Liver (tissue), 9 donors: ENCODE measurements around the gene CDKN1A. TPM values are rescaled to one million over a fixed set of nuclear protein-coding genes. Genes with fewer than 3 reads are reported as not detected.

Experiments
- DNase-seq: peaks from one replicate; pipeline ENCODE4 v3.0.0-alpha.2; 2017; ENCODE audit warnings: low spot score
- H3K27ac ChIP-seq, 2 donors: one replicate each; pipeline ENCODE4 v1.7.0; 2013; ENCODE audit warnings: inconsistent platforms in 2 of 2, low read length in 2 of 2, control low read depth in 1 of 2, low read depth in 1 of 2, mild to moderate bottlenecking in 1 of 2
- H3K27me3 ChIP-seq, 4 donors: one replicate each; pipeline versions ENCODE4 v1.6.1 to v1.7.0; 2013; ENCODE audit warnings: low read length in 3 of 4, inconsistent platforms in 1 of 4, mild to moderate bottlenecking in 1 of 4, moderate library complexity in 1 of 4; ENCODE audit not compliant: control insufficient read depth in 4 of 4, insufficient read depth in 4 of 4
- H3K36me3 ChIP-seq, 4 donors: one replicate each; pipeline versions ENCODE4 v1.6.1 to v1.7.0; 2013; ENCODE audit warnings: low read length in 3 of 4, mild to moderate bottlenecking in 3 of 4, low read depth in 1 of 4, moderate library complexity in 1 of 4; ENCODE audit not compliant: control insufficient read depth in 4 of 4, insufficient read depth in 3 of 4
- H3K4me1 ChIP-seq, 4 donors: one replicate each; pipeline versions ENCODE4 v1.6.1 to v1.7.0; 2013; ENCODE audit warnings: low read length in 3 of 4, mild to moderate bottlenecking in 3 of 4, moderate library complexity in 1 of 4; ENCODE audit not compliant: control insufficient read depth in 4 of 4, insufficient read depth in 4 of 4
- H3K4me3 ChIP-seq, 3 donors: one replicate each; pipeline versions ENCODE4 v1.6.1 to v1.7.0; 2013; ENCODE audit warnings: low read length in 3 of 3, control low read depth in 1 of 3, low read depth in 1 of 3, mild to moderate bottlenecking in 1 of 3
- H3K9ac ChIP-seq, 2 donors: one replicate each; pipeline ENCODE4 v1.7.0; 2013; ENCODE audit warnings: low read length in 2 of 2, mild to moderate bottlenecking in 2 of 2, moderate library complexity in 2 of 2, control low read depth in 1 of 2, low read depth in 1 of 2
- H3K9me3 ChIP-seq, 4 donors: one replicate each; pipeline versions ENCODE4 v1.6.1 to v1.7.0; 2013; ENCODE audit warnings: low read length in 3 of 4; ENCODE audit not compliant: control insufficient read depth in 4 of 4
- ATF3 ChIP-seq: IDR thresholded peaks from 2 replicates; pipeline ENCODE4 v1.6.1; 2016; ENCODE audit warnings: antibody characterized with exemption
- EGR1 ChIP-seq, 2 donors: IDR thresholded peaks; 2 replicates each; pipeline ENCODE4 v1.6.1; 2016 to 2018; ENCODE audit warnings: antibody characterized with exemption in 2 of 2, low read depth in 2 of 2
- FOXA2 ChIP-seq: IDR thresholded peaks from 2 replicates; pipeline ENCODE4 v1.6.1; 2016; ENCODE audit warnings: antibody characterized with exemption
- GABPA ChIP-seq, 2 donors: IDR thresholded peaks in 1 of 2; conservative IDR thresholded peaks in 1 of 2; 2 replicates each; pipeline ENCODE4 v1.6.1; 2016; ENCODE audit warnings: antibody characterized with exemption in 2 of 2, mild to moderate bottlenecking in 1 of 2, moderate library complexity in 1 of 2
- HNF4G ChIP-seq: IDR thresholded peaks from 2 replicates; pipeline ENCODE4 v1.6.1; 2016; ENCODE audit warnings: antibody characterized with exemption
- JUND ChIP-seq, 2 donors: IDR thresholded peaks; 2 replicates each; pipeline ENCODE4 v1.6.1; 2016; ENCODE audit warnings: antibody characterized with exemption in 2 of 2
- MAX ChIP-seq: IDR thresholded peaks from 2 replicates; pipeline ENCODE4 v1.6.1; 2016; ENCODE audit warnings: antibody characterized with exemption
- NR2F2 ChIP-seq: IDR thresholded peaks from 2 replicates; pipeline ENCODE4 v1.6.1; 2016; ENCODE audit warnings: antibody characterized with exemption
- REST ChIP-seq: IDR thresholded peaks from 2 replicates; pipeline ENCODE4 v1.6.1; 2016; ENCODE audit warnings: antibody characterized with exemption, mild to moderate bottlenecking
- SP1 ChIP-seq: IDR thresholded peaks from 2 replicates; pipeline ENCODE4 v1.6.1; 2018; ENCODE audit warnings: antibody characterized with exemption, mild to moderate bottlenecking
- TAF1 ChIP-seq: conservative IDR thresholded peaks from 2 replicates; pipeline ENCODE4 v1.6.1; 2016; ENCODE audit warnings: antibody characterized with exemption, mild to moderate bottlenecking
- YY1 ChIP-seq: IDR thresholded peaks from 2 replicates; pipeline ENCODE4 v1.6.1; 2016; ENCODE audit warnings: antibody characterized with exemption, mild to moderate bottlenecking
- ZBTB33 ChIP-seq: IDR thresholded peaks from 2 replicates; pipeline ENCODE4 v1.6.1; 2016; ENCODE audit warnings: antibody characterized with exemption
- WGBS: extraction: QIAGEN DNeasy Blood & Tissue Kit; methylation state at CpG from one replicate; pipeline ENCODE4 v1.1.7; 2013; 5-methylcytosine and 5-hydroxymethylcytosine counted together
- polyA plus RNA-seq, 2 donors: library from polyadenylated mRNA; stranded (reverse) in 1 of 2; unstranded in 1 of 2; fragments of 200-250 nt in 1 of 2; fragments of >200 nt in 1 of 2; fragmentation: Nextera tagmentation in 1 of 2; extraction: Ambion mirVana in 1 of 2; gene quantifications; one replicate each; pipeline versions ENCODE4 v1.2.1 to v1.2.3, GENCODE V29; 2013 to 2015
- total RNA-seq, 2 donors: library from RNA; depleted of rRNA; stranded (reverse); fragments of >200 nt; gene quantifications; one replicate each; pipeline ENCODE4 v1.2.3, GENCODE V29; 2014
- donor health status: healthy.
- donor health status: healthy.
- donor health status: healthy.
- donor health status: healthy.
- donor health status: healthy.

CDKN1A gene
- total and polyA plus RNA-seq, 4 donors, result 3.2 to 41.7 (median 20.5) TPM

GRCh38 chr6:36721369-36722140, 43.0 kb downstream of the CDKN1A start:
- TF ChIP-seq REST, result no peak
- TF ChIP-seq ZBTB33, result no peak
- TF ChIP-seq ATF3, result no peak
- no peak for TF ChIP-seq SP1
- no peak for TF ChIP-seq YY1
- no peak for TF ChIP-seq FOXA2
- no peak for TF ChIP-seq JUND (IDR thresholded peaks at IDR 0.05)
- TF ChIP-seq EGR1 (IDR thresholded peaks at IDR 0.05; ENCODE audit: low read depth in 2 of 2), result no peak
- no peak for TF ChIP-seq HNF4G
- no peak for TF ChIP-seq NR2F2
- no peak for TF ChIP-seq GABPA (IDR thresholded peaks at IDR 0.05 in 1 of 2, conservative IDR thresholded peaks at IDR 0.05 in 1 of 2)
- Histone ChIP-seq H3K9me3 (no peaks in the 10 kb centered on the region), H3K36me3 (no peaks in the 10 kb centered on the region), H3K27ac (no peak overlapping the region), H3K9ac (no peak overlapping the region), H3K4me1 (no peaks in the 10 kb centered on the region), H3K27me3 (no peaks in the 10 kb centered on the region), H3K4me3 (no peak overlapping the region)
- 87% methylated on average over 15 of the region's 15 CpGs for WGBS
- DNase-seq, result no peak

- no peaks in the 10 kb centered on the region for H3K4me1 ChIP-seq
- no peaks in the 10 kb centered on the region for H3K36me3 ChIP-seq
- no peak overlapping the region for H3K9ac ChIP-seq
- no peaks in the 10 kb centered on the region for H3K9me3 ChIP-seq
- 93% methylated on average over 10 of the region's 10 CpGs for WGBS
- H3K4me3 ChIP-seq, result no peak overlapping the region
- H3K27ac ChIP-seq, result no peak overlapping the region
- H3K27me3 ChIP-seq, result no peaks in the 10 kb centered on the region
- no peak for TF ChIP-seq HNF4G
- TF ChIP-seq MAX, result no peak
- no peak for TF ChIP-seq ATF3
- TF ChIP-seq EGR1 (IDR thresholded peaks at IDR 0.05; ENCODE audit: low read depth in 2 of 2), result no peak
- no peak for TF ChIP-seq YY1
- no peak for TF ChIP-seq FOXA2
- no peak for TF ChIP-seq TAF1
- DNase-seq, result no peak
Observed at GRCh38 chr6:36722365-36722764, 43.9 kb downstream of the CDKN1A start.
